Hepatocyte (in vitro differentiated cells): ENCODE results near the gene STX12.

Source experiments
- CTCF ChIP-seq: fragments of 200-600 bp; sonication (generic); IDR thresholded peaks from 2 replicates; pipeline ENCODE4 v1.5.1; 2016; ENCODE audit warnings: antibody characterized with exemption, mild to moderate bottlenecking; ENCODE audit not compliant: poor library complexity
- EZH2 ChIP-seq: fragments of 200-600 bp; sonication (generic); IDR thresholded peaks from 2 replicates; pipeline ENCODE4 v1.6.1; 2016; ENCODE audit warnings: antibody characterized with exemption, mild to moderate bottlenecking, borderline replicate concordance
- EZH2phosphoT487 ChIP-seq: fragments of 200-600 bp; sonication (generic); IDR thresholded peaks from one replicate; pipeline ENCODE4 v1.6.1; 2018; ENCODE audit warnings: antibody characterized with exemption, mild to moderate bottlenecking, low read depth, moderate library complexity; ENCODE audit not compliant: unreplicated experiment, severe bottlenecking

DNA sequence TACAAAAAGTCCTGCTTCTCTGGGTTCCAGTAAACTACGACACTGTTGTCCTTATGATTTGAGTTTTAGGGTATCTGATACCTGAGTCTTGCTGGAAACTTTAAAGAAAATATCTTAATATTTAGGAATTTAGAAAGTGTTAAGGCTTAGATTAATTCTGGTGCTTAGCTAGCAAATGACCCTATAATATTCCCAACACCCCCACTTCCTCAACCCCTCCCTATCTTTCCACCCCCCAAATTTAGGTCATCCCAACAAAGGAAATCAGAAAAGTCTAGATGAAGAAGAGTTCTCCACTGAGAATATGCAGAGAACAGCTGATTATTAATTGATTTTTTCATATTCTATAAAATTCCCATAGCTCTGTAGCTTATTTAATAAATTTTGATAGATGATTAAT is 11.7 kb downstream of the STX12 start:
- TF ChIP-seq CTCF (no peak), EZH2 (no peak), EZH2phosphoT487 (no peak)
